Esophagus muscularis mucosa (tissue), 3 donors: Measurements from ENCODE around the gene GPR78.

Experiments used
- POLR2AphosphoS5 ChIP-seq, 2 donors: sonication (generic); formaldehyde crosslinking; IDR thresholded peaks; one replicate each; pipeline ENCODE4 v1.6.1; 2017; ENCODE audit warnings: antibody characterized with exemption in 2 of 2
- TF ChIP-seq, protein P1 (sequence below), 3 experiments: fragments of 200-600 bp in 2 of 3; fragments of 450-650 bp in 1 of 3; sonication (generic) in 2 of 3; IDR thresholded peaks; one replicate each; pipeline ENCODE4 v1.5.1; 2017 to 2019; ENCODE audit warnings: antibody characterized with exemption in 3 of 3, mild to moderate bottlenecking in 2 of 3, moderate library complexity in 1 of 3

DNA sequence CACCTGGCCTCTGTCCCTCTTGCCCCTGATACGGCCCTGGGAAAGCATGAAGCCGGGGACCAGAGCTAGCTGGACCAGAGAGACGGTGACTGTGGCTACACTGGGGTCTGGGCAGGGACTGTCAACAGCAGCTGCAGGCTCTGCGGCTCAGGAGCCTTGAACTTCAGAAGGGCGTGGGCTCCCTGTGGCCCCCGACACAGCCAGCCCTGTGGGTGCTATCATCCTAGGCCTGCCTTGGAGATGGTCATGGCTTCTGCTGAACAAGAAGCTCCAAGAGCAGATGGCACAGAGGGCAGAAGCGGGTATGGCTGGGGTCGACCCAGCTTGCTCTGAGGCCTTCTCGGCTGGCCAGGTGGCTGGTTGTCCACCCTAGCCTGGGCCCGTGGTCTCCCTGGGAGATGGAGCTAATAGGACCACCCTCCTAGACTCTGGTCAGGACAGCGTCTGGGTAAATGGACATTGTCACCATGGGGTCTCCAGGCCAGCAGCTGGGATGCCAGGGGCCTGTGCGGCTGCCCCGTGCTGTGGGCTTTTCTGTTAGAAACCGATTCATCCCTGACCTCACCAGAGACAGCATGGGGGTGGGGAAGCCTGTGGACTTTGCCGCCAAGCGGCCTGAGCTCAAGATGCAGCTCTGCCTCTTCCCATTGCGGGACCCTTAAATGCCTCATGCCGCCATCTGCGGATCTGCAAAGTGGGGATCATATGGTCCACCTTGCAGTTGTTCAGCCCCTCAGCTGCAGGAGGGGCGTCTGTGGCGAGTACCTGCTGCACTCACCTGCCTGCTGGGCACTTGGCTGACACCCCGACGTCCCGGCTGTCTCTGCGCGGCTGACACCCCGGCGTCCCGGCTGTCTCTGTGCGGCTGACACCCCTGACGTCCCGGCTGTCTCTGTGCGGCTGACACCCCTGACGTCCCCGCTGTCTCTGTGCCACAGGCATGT lies 33.5 kb downstream of the GPR78 start:
- TF ChIP-seq POLR2AphosphoS5 (IDR thresholded peaks at IDR 0.05), result no peak
- TF ChIP-seq, protein P1, sequence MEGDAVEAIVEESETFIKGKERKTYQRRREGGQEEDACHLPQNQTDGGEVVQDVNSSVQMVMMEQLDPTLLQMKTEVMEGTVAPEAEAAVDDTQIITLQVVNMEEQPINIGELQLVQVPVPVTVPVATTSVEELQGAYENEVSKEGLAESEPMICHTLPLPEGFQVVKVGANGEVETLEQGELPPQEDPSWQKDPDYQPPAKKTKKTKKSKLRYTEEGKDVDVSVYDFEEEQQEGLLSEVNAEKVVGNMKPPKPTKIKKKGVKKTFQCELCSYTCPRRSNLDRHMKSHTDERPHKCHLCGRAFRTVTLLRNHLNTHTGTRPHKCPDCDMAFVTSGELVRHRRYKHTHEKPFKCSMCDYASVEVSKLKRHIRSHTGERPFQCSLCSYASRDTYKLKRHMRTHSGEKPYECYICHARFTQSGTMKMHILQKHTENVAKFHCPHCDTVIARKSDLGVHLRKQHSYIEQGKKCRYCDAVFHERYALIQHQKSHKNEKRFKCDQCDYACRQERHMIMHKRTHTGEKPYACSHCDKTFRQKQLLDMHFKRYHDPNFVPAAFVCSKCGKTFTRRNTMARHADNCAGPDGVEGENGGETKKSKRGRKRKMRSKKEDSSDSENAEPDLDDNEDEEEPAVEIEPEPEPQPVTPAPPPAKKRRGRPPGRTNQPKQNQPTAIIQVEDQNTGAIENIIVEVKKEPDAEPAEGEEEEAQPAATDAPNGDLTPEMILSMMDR (IDR thresholded peaks at IDR 0.05), result no peak
